ENCODE measurements around the gene ACTL6B.

Gene ACTL6B

DNA sequence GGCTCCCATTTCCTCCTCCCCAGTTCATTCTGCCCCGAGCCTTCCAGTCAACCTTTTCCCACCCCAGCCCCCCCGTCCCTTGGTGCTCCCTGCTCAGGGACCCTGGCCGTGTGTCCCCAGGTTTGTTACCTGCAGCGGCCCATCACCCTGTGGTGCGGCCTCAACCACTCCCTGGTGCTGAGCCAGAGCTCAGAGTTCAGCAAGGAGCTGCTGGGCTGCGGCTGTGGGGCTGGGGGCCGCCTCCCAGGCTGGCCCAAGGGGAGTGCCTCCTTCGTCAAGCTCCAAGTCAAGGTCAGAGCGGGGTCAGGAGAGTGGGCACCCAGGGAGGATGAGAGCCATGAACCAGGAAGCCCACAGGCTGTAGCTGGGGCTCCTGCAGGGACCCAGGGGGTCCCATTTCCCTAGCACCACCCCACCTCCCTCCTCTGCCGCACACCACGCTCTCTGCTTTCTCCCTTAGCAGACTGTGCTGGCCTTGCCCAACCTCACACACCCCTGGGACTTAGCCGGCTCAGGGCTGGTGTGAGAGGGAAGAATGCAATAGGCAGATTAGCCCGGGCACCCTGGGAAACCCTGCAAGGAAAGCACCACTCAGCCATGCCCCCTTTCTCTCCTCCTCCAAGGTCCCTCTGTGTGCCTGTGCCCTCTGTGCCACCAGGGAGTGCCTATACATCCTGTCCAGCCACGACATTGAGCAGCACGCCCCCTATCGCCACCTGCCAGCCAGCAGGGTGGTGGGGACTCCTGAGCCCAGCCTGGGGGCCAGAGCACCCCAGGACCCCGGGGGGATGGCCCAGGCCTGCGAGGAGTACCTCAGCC, 56.1 kb downstream of the ACTL6B start:
- no peak for DNase-seq

DNA sequence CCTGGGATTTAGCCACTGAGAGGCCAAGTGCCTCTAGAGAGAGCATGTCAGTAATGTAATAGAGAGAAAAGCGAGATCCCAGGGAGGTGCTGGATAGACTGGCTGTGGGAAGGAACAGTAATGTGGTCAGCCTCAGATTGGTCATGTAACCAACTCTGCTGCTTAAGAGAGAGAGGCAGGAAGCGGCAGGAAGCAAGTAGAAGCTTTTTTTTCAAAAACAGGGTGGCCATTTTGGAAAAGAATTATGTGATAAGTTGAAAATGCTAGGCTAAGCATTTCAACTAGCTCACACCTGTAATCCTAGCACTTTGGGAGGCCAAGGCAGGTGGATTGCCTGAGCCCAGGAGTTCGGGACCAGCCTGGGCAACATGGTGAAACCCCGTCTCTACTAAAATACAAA, 57.8 kb downstream of the ACTL6B start:
- DNase-seq: no peak

DNA sequence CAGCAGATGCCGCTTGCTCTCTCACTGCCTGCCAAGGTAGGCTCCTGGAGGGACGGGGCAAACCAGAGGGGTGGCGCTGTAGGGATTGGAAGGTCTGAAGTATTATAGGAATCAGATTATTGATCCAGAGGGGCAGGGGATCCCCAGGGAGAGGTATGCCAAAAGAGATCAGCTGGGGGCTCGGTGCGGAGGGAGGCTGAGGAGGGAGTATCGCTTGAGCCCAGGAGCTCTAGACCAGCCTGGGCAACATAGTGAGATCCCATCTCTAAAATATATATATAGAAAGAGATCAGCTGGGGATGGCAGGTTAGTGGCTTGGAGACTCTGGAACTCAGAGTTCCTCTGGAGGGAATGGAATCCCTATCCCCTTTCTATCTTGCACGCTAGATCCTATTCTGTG, 61.1 kb downstream of the ACTL6B start:
- DNase-seq: no peak

Measured in activated T-cell treated with anti-CD3 and anti-CD28 coated beads, Interleukin-2, amount 50 U/mL, for 48 hours (primary cell).